Measurements from ENCODE around the gene CDC45.

Gene CDC45

DNA sequence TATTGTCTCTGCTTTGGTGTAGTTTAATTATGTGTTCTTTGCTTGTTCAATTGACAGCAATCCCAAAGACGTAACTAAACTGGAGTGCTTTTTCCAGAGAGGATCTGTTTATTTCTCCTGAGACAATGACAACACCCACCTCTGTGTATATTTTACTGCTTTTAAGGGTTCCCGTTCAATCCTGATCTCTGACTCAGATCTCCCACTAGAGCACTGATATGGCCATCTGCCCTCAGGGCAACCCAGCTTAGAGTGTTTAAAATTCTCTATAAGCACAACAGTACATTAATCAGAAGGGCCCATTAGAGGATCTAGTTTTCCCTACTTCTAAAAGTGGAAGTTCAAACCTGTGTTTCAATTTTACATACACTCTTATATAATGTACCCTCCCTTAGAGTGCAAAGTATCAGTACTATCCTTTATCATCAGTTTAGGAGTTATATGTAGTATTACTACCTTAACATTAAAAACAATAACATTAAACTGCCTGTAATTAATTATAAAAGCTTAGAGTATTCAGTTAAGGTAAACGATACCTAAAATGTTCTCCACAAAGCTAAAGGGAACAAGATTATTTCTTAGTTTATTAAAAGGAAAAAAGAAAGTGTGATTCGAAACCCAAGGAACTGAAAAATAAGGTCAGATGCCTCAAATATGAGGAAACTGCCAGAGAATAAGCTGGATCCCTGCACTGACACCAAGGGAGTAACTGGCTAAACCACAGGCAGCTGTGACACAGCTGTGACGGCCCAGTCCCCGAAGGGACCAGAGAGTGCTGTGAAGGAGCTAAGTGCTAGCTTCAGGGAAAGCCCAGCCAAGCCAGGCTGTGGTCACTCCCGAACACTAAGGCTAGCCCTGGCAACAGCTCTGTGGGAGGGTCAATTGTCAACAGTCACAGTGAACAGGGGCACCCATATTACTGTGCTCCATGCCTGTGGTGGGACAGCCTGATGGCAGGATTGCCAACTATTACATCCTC is 15.9 kb upstream of the CDC45 start:
- Histone ChIP-seq H3K9ac (ENCODE audit: low read length) (peak overlapping the region; percentile 32), H3K4me3 (ENCODE audit: low read length) (no peak overlapping the region), H3K36me3 (ENCODE audit: control insufficient read depth, insufficient read depth, low read length, severe bottlenecking) (peaks cover 86% of the 10 kb centered on the region), H3K4me1 (ENCODE audit: control insufficient read depth, insufficient read depth, low read length) (peaks cover 16% of the 10 kb centered on the region), H3K27me3 (replicated peaks; ENCODE audit: control insufficient read depth, insufficient read depth, low read length) (no peaks in the 10 kb centered on the region), H3K9me3 (ENCODE audit: control insufficient read depth, low read length) (no peaks in the 10 kb centered on the region)
- peak; percentile 70 for DNase-seq (ENCODE audit: low read depth)

DNA sequence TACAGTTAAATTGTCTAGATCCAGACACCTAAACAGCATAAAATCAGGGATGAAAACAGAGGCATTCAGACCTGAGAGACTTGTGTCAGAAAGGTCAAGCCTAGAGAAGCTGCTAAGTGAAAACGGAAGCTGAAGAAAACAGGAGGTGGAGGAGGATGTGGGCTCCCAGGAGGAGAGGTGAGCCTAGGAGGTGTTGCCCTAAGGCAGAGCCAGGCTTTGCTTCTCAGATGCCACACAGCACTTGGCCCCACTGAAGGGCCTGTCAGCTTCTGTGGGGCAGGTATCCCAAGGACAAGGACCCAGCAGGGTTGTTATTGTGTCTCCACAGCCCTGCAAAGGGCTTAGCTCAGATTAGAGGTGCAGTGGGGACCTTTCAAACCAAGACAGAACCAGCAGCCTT is 15.2 kb upstream of the CDC45 start:
- Histone ChIP-seq H3K9me3 (ENCODE audit: control insufficient read depth, low read length) (no peaks in the 10 kb centered on the region), H3K27me3 (replicated peaks; ENCODE audit: control insufficient read depth, insufficient read depth, low read length) (no peaks in the 10 kb centered on the region), H3K4me3 (ENCODE audit: low read length) (no peak overlapping the region), H3K36me3 (ENCODE audit: control insufficient read depth, insufficient read depth, low read length, severe bottlenecking) (peaks cover 89% of the 10 kb centered on the region), H3K4me1 (ENCODE audit: control insufficient read depth, insufficient read depth, low read length) (peaks cover 16% of the 10 kb centered on the region), H3K9ac (ENCODE audit: low read length) (no peak overlapping the region)
- DNase-seq (ENCODE audit: low read depth) = no peak

DNA sequence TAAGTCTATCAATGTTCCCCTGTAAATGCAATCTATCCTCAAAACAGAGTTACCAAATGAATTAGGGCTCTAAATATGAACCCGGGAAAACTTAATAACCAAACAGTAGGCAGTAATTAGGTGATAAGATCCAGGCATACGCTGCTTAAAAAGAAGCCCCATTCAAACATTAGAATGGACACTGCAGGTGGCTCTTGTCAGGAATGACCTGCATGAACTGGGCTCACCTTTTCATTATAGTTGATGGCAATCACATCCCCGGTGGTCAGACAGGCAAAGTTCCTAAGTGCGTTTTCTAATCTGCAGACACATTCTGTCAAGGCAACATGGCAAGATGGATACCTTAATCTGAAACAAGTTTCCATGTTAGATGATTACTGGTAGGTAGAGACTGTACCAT is 14.7 kb upstream of the CDC45 start:
- no peaks in the 10 kb centered on the region for H3K9me3 ChIP-seq (ENCODE audit: control insufficient read depth, low read length)
- peaks cover 93% of the 10 kb centered on the region for H3K36me3 ChIP-seq (ENCODE audit: control insufficient read depth, insufficient read depth, low read length, severe bottlenecking)
- peaks cover 16% of the 10 kb centered on the region for H3K4me1 ChIP-seq (ENCODE audit: control insufficient read depth, insufficient read depth, low read length)
- no peaks in the 10 kb centered on the region for H3K27me3 ChIP-seq (replicated peaks; ENCODE audit: control insufficient read depth, insufficient read depth, low read length)
- no peak overlapping the region for H3K9ac ChIP-seq (ENCODE audit: low read length)
- DNase-seq (ENCODE audit: low read depth) = no peak
- H3K4me3 ChIP-seq (ENCODE audit: low read length) = no peak overlapping the region

DNA sequence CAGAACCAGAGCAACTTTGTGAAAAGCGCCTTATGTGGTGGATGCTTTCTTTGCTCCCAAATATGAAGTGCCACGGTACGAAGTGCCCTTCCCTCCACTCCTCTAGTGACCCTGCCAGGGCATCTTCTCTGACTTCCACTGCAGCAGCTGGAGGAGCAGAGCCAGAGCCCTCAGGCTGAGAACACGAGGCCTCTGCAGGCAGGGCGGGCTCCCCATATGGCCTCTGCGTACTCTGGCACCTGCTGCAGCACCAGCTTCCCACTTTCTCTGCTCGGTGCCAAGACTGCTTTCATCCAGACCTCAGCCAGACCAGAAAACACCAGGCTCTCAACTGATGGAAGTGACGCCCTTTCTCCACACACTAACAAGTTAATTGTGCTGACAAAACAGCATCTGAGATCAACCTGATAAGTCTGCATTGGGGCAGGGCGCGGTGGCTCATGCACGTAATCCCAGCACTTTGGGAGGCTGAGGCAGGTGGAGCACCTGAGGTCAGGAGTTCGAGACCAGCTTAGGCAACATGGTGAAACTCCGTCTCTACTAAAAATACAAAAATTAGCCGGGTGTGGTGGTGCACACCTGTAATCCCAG is 13.5 kb upstream of the CDC45 start:
- Histone ChIP-seq H3K9me3 (ENCODE audit: control insufficient read depth, low read length) (no peaks in the 10 kb centered on the region), H3K27me3 (replicated peaks; ENCODE audit: control insufficient read depth, insufficient read depth, low read length) (no peaks in the 10 kb centered on the region), H3K4me1 (ENCODE audit: control insufficient read depth, insufficient read depth, low read length) (peaks cover 16% of the 10 kb centered on the region), H3K4me3 (ENCODE audit: low read length) (no peak overlapping the region), H3K36me3 (ENCODE audit: control insufficient read depth, insufficient read depth, low read length, severe bottlenecking) (peaks cover 93% of the 10 kb centered on the region), H3K9ac (ENCODE audit: low read length) (no peak overlapping the region)
- DNase-seq (ENCODE audit: low read depth) = no peak

DNA sequence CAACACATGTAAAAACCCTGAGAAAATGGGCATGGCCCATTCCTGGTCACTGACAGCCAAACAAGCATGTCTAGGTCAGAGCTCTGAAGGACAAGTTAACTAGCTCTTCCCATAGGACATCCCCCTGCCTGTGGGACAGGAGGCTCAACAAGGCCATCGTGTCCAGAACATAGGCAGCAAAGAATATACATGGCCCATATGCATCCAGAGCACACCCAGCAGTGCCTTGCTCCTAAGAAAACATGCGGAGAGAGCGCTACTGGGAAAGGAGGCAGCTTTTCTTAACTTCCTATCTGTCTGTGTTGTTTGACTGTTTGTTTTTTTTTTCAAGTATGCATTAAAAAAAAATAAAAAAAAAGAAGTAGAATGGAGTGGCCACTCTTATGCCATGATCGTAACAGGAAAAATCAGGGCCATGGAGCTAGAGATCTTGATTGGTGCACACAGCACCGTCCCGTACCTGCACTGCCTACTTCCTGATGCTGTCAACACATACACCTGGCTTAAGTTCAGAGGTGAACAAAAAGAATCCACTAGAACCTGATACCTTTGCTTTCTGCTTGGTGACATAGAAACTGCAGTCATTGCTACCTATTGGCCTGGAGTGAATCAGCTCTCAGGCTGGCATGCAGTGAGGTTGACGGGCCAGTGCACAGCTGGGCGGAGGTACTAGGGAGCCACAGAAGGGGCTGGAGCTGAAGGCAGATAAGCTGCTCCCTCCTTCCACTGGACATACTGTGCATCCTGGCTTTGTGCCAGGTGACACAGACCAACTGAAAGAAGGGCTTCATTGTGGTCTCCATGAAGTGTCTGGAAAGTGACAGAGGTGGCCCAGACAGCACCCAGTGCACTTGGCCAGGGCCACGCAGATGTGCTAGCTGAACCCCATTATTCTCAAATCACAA is 12.6 kb upstream of the CDC45 start:
- Histone ChIP-seq H3K36me3 (ENCODE audit: control insufficient read depth, insufficient read depth, low read length, severe bottlenecking) (peaks cover 94% of the 10 kb centered on the region), H3K9me3 (ENCODE audit: control insufficient read depth, low read length) (no peaks in the 10 kb centered on the region), H3K27me3 (replicated peaks; ENCODE audit: control insufficient read depth, insufficient read depth, low read length) (no peaks in the 10 kb centered on the region), H3K9ac (ENCODE audit: low read length) (no peak overlapping the region), H3K4me3 (ENCODE audit: low read length) (no peak overlapping the region), H3K4me1 (ENCODE audit: control insufficient read depth, insufficient read depth, low read length) (peaks cover 16% of the 10 kb centered on the region)
- no peak for DNase-seq (ENCODE audit: low read depth)

DNA sequence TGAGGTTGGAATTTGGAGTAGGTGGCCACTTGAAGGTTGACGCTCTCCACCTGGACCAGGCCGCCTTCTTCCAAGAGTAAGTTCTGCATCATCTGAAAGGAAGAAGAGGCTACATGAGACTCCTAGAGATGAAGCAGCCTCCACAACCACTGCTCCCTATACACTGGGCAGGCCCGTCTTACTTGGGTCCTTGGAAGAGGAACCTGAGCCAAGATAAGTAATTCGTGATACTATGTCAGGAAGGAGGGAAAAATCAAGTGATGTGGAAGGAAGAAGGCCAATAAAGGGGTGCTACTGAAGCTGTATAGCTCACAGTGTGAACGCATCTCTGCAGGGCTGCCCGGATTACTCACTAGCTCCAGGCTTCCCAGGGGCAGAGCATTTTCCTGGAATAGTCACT is 11.8 kb upstream of the CDC45 start:
- H3K9me3 ChIP-seq (ENCODE audit: control insufficient read depth, low read length) = no peaks in the 10 kb centered on the region
- DNase-seq (ENCODE audit: low read depth) = no peak
- no peaks in the 10 kb centered on the region for H3K27me3 ChIP-seq (replicated peaks; ENCODE audit: control insufficient read depth, insufficient read depth, low read length)
- peaks cover 95% of the 10 kb centered on the region for H3K36me3 ChIP-seq (ENCODE audit: control insufficient read depth, insufficient read depth, low read length, severe bottlenecking)
- H3K4me1 ChIP-seq (ENCODE audit: control insufficient read depth, insufficient read depth, low read length) = peaks cover 14% of the 10 kb centered on the region
- H3K4me3 ChIP-seq (ENCODE audit: low read length) = no peak overlapping the region
- no peak overlapping the region for H3K9ac ChIP-seq (ENCODE audit: low read length)

DNA sequence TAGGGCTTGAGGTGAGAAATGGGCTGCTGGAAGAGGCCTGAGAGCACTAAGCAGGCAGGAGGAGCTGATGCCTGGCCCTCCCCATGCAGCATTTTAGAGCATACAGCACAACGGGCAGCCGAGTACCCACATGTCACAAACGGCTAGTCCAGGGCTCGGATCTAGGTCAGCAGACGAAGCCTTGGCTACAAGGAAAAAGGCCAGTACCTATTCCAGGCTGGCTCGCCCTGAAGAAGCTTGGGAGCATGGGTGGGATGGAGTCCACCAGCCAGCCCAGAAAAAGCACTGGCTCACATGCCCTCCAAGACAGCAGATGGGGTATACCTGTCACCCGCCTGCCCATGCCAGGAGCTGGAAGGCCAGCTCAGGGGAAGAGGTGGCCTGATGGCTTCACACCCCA is 10.3 kb upstream of the CDC45 start:
- no peak for DNase-seq (ENCODE audit: low read depth)
- no peaks in the 10 kb centered on the region for H3K9me3 ChIP-seq (ENCODE audit: control insufficient read depth, low read length)
- H3K9ac ChIP-seq (ENCODE audit: low read length) = no peak overlapping the region
- H3K4me1 ChIP-seq (ENCODE audit: control insufficient read depth, insufficient read depth, low read length) = peaks cover 2% of the 10 kb centered on the region
- peaks cover 98% of the 10 kb centered on the region for H3K36me3 ChIP-seq (ENCODE audit: control insufficient read depth, insufficient read depth, low read length, severe bottlenecking)
- H3K4me3 ChIP-seq (ENCODE audit: low read length) = no peak overlapping the region
- H3K27me3 ChIP-seq (replicated peaks; ENCODE audit: control insufficient read depth, insufficient read depth, low read length) = no peaks in the 10 kb centered on the region

DNA sequence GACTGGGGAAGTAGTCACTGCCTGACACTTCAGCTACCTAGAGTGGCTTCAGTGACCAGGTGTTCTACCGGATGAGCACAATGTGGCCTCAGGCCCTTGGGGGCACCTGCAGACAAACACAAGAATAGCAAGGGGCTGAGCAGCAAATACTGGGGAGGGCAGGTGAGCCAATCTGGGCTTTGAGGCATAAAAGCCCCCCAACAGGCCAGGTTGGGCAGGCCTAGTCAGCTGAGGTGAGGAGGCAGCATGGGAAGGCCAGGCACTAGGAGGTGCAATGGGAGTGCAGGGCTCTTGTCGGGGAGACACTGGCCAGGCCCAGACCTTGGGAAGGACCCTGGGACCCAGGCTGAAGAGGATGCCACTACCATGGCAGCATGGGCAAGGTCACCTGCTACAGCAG is 9.7 kb upstream of the CDC45 start:
- no peak for DNase-seq (ENCODE audit: low read depth)
- Histone ChIP-seq H3K4me1 (ENCODE audit: control insufficient read depth, insufficient read depth, low read length) (no peaks in the 10 kb centered on the region), H3K27me3 (replicated peaks; ENCODE audit: control insufficient read depth, insufficient read depth, low read length) (no peaks in the 10 kb centered on the region), H3K4me3 (ENCODE audit: low read length) (no peak overlapping the region), H3K9ac (ENCODE audit: low read length) (no peak overlapping the region), H3K9me3 (ENCODE audit: control insufficient read depth, low read length) (no peaks in the 10 kb centered on the region), H3K36me3 (ENCODE audit: control insufficient read depth, insufficient read depth, low read length, severe bottlenecking) (peaks cover 98% of the 10 kb centered on the region)

DNA sequence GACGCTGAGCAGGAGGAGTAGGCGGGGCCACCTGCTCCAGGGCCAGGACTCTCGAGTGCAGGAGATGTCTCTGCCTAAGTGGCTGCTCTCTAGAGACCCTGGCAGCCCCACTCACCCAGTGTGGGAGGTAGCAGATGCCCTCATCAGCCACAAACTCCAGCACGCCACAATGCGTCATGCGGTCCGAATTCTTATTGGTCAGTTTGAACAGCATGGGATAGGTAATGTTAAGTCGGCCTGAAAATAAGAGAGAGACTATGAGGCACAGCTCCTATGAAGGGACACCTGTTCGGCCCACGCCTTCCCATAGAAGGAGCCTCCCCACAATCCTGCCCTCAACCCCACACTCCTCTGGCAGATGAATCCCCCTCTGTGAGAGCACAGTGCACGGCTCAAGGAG is 8.1 kb upstream of the CDC45 start:
- peaks cover 87% of the 10 kb centered on the region for H3K36me3 ChIP-seq (ENCODE audit: control insufficient read depth, insufficient read depth, low read length, severe bottlenecking)

DNA sequence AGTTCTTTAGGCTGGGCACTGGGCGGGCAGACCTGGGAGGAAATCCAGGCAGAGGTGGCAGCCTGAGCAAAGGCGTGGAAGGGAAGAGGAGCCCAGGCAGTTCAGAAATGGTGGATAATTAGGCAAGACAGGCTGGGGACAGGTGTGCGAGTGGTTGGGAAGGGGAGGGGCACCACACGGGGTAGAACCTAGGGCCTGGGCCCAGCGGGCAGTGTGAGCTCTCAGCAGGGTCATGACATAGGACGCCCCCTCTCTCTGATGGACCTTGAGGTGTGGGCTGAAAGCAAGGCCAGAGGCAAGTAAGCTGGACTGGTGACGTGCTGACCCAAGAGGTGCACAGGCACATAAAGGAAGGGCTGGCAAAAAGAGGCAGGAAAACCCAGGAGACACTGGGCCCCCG is 7.5 kb upstream of the CDC45 start:
- DNase-seq (ENCODE audit: low read depth) = no peak
- Histone ChIP-seq H3K36me3 (ENCODE audit: control insufficient read depth, insufficient read depth, low read length, severe bottlenecking) (peaks cover 80% of the 10 kb centered on the region), H3K4me1 (ENCODE audit: control insufficient read depth, insufficient read depth, low read length) (peaks cover 16% of the 10 kb centered on the region), H3K4me3 (ENCODE audit: low read length) (no peak overlapping the region), H3K9me3 (ENCODE audit: control insufficient read depth, low read length) (no peaks in the 10 kb centered on the region), H3K9ac (ENCODE audit: low read length) (no peak overlapping the region), H3K27me3 (replicated peaks; ENCODE audit: control insufficient read depth, insufficient read depth, low read length) (no peaks in the 10 kb centered on the region)

More for the DNA sequence above, 8.1 kb upstream of the CDC45 start:
- Histone ChIP-seq H3K27me3 (replicated peaks; ENCODE audit: control insufficient read depth, insufficient read depth, low read length) (no peaks in the 10 kb centered on the region), H3K4me3 (ENCODE audit: low read length) (no peak overlapping the region), H3K9ac (ENCODE audit: low read length) (no peak overlapping the region), H3K4me1 (ENCODE audit: control insufficient read depth, insufficient read depth, low read length) (peaks cover 14% of the 10 kb centered on the region), H3K9me3 (ENCODE audit: control insufficient read depth, low read length) (no peaks in the 10 kb centered on the region)
- DNase-seq (ENCODE audit: low read depth) = no peak

DNA sequence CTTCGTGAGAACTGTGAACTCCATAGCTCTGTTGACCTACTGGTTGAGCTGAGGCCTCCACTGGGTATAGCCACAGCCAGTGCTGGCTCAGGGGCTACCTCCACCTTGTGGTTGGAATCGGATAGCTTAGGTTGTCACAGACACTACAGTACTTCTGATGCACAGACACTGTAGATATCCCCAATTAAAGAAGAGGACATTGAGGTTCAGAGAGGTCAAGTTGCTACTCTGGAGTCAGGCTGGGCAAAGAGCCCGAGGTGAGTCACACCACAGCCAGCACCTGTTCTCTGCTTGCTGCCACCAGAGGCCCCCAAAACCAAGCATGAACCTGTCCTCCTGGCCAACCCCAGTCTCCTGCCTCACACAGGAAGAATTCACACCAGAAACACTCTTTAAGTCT is 6.1 kb upstream of the CDC45 start:
- no peak overlapping the region for H3K9ac ChIP-seq (ENCODE audit: low read length)
- peaks cover 27% of the 10 kb centered on the region for H3K4me1 ChIP-seq (ENCODE audit: control insufficient read depth, insufficient read depth, low read length)
- no peak for DNase-seq (ENCODE audit: low read depth)
- peaks cover 66% of the 10 kb centered on the region for H3K36me3 ChIP-seq (ENCODE audit: control insufficient read depth, insufficient read depth, low read length, severe bottlenecking)
- H3K27me3 ChIP-seq (replicated peaks; ENCODE audit: control insufficient read depth, insufficient read depth, low read length) = no peaks in the 10 kb centered on the region
- H3K4me3 ChIP-seq (ENCODE audit: low read length) = no peak overlapping the region
- H3K9me3 ChIP-seq (ENCODE audit: control insufficient read depth, low read length) = no peaks in the 10 kb centered on the region
